T1000 (cell line): ENCODE results near the gene CARMIL1.

Source experiments
- DNase-seq: peaks from one replicate; lab custom pipeline; 2025; ENCODE audit warnings: mixed read lengths; lab: John Stamatoyannopoulos, UW

Gene CARMIL1

GRCh38 chr6:25336996-25337395 lies 57.8 kb downstream of the CARMIL1 start:
- DNase-seq, result no peak

DNA sequence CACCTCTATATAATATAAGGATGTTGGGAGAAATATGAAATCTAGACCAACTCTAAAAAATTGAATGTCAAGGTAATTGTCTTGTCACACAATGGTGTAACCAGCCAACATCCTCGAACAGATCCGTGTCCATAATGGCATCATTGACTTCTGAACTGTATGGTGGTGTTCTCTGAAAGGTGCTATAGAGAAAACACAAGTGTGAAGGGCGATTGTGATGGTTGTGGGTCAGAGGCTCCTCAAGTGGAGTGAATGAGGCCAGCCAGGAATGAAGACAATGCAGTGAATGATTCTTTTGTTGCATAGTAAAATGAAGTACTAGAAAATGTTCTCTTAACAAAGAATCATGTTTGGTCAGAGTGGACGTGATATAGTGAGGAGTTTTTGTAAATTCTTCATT lies 58.3 kb downstream of the CARMIL1 start:
- DNase-seq, result no peak

- DNase-seq, result no peak
Measured at GRCh38 chr6:25340431-25341202, 61.4 kb downstream of the CARMIL1 start.

- DNase-seq, result no peak
Measured at GRCh38 chr6:25341203-25341552, 62.0 kb downstream of the CARMIL1 start.

DNA sequence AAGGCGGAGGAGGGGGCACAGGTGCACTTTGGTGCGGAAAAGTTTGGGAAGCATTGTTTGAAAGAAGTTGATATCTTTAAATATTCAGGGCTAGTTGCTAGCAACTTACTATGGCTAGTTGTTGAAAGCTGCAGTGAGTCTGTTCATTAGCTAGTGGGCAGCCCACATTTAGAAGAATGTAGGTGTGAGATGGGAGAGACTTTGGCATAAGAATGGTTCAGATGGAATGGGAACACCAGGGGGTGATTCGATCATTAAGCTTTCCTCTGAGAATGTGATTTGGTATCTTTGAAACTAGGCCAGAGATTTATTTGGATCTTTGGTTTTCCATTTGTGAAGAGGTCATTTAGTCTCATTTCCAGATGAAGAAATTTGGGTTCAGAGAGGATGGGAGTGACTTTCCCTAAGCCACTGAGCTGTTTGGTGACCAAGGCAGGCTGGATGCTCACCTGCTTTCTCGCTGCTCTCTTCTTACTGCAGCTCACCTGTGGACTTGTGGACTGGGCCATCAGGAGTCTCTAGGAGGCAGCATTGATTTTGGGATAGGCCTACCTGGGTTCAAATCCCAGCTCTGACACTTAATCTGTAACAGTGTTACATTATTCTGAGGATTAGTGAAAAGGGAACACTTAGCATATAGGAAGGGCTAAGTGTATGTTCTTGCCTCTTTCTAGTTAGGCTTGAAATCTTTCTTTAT lies 62.9 kb downstream of the CARMIL1 start:
- DNase-seq, result no peak

DNA sequence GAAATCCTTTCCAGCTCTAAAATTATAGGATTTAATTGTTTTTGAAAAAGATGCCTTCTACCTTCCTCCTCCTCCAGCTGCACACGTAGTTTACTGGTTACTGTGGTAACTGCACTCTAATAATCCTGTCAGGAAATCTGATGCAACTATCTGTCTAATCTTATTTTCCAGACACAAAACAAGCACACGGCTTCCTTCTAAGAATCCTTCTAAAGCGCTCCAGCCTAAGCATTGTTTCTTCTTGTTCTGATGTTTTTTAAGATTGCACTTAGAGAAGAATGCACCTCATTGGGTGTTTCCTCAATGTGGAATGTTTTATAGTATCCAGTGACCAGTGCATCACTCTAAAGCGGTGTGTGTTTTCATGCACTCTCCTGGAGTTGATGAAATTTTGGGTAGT lies 63.6 kb downstream of the CARMIL1 start:
- no peak for DNase-seq

GRCh38 chr6:25343984-25344383 lies 64.8 kb downstream of the CARMIL1 start:
- DNase-seq, result no peak

GRCh38 chr6:25344827-25345226 lies 65.7 kb downstream of the CARMIL1 start:
- no peak for DNase-seq

DNA sequence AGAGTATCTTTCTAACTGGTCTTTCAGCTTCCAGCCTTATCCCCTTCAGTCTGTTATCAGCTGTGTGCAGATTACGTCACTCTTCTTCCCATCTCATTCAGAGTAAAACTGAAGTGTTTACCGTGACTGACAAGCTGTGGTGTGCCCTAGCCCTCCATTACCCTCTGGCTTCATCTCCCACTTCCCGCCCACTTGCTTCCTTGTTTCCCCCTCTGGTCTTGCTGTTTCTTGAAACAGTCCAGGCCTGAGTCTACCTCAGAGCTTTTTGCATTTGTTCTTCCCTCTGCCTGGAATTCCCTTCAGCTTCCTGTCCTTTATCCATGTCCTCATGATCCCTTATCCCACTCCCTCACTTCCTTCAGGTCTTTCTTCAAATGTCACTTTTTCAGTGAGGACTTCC lies 66.9 kb downstream of the CARMIL1 start:
- DNase-seq, result no peak

- DNase-seq, result no peak
Measured at GRCh38 chr6:25350573-25350972, 71.4 kb downstream of the CARMIL1 start.

GRCh38 chr6:25351485-25351884 lies 72.3 kb downstream of the CARMIL1 start:
- no peak for DNase-seq

DNA sequence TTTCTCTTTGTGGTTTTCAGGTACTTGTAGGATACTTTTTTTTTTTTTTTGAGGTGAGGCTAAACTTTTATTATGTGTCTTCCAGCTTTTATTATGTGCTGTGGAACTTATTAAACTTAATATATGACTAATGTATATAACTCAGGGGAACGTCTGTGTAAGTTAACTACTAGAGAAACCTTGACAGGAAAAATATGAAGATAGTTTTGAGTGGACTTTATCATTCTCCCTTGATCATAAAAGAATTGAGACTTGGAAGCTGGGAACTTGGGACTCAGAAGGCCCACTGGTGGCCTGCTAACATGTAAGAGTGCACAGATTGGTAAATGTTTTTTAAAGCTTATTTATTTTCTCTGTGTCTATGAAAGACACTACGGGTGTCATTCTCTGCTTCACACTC lies 73.1 kb downstream of the CARMIL1 start:
- DNase-seq, result no peak

DNA sequence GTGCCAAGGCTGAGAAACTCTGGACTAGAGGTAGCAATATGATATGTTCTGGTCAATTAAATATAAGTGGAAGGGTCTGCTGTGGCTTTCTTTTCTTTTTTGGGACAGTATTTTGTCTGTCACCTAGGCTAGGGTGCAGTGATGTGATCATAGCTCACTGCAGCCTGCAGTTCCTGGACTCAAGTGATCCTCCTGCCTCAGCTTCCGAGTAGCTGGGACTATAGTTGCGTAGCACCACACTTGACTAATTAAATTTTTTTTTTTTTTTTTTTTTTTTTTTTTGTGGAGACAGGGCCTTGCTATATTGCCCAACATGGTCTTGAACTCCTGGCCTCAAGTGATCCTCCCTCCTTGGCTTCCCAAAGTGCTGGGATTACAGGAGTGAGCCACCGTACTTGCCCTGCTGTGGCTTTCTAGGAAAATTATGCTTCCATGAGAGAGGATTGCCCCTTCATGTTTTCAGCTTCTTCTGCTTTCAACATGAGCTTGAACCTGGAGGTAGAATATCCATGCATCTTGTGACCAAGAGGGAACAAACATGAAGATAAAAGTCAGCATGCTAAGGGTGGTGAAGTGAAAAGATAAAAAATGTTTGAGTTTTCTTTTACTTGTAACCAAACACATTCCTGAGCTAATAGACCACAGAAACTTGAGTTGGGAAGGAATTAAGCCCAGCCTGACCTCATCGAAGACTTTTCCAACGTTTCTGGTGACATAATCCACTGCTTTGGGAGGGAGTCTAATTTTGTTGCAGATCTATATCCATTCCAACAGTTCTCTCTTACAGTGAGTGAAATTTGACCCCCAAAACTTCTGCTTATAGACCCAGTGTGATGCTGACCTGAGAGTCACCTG lies 75.1 kb downstream of the CARMIL1 start:
- no peak for DNase-seq

DNA sequence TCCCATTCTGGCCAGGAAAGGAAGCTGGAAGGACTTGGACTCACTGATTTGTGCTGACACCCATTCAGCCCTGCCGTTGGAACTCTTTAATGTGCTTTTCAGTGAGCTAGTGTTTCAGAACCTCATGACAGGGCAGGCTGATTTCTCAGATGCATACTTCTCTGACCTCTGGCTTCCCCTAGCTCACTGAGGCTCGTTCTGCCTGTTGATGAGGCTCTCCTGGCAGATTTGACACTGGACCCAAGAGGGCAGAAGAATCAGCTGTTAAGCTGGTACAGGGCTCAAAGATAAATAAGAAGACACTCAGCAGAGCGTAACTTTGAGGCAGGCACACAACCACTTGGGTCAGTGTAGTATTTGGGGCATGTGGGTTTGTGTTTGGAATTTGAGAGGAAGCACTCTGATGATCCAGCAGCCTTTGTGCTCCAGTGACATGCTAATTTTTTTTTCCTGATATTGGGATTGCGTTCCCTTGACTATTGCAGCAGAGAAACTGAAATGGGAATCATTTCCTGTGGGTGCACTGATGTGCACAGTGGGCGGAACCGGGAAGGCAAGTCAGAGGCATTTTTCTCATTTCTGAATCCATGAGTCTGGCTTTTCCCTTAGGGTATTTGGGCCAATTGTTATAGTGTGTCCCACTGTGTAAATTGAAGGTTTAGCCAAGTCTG lies 80.2 kb downstream of the CARMIL1 start:
- DNase-seq, result peak; percentile 18

- no peak for DNase-seq
Measured at GRCh38 chr6:25359891-25360290, 80.7 kb downstream of the CARMIL1 start.

DNA sequence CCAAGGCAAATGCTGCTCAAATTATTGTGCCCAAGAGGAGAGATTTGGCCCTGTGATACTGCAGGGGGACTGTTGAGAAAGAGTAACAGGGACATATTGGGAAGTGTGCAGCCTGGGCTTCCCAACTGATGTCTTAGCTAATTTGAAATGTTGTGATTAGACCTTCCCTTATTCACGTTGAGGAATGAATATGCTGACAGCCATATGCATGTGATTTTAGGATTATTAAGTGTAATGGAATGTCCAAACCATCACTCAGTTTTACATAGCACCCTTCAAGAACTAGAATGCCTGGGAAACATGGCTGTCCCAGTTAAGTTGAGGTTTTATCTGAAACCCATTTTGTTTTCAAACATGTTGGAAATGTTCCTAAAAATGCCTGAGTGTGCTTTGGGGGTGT lies 81.4 kb downstream of the CARMIL1 start:
- DNase-seq, result no peak

DNA sequence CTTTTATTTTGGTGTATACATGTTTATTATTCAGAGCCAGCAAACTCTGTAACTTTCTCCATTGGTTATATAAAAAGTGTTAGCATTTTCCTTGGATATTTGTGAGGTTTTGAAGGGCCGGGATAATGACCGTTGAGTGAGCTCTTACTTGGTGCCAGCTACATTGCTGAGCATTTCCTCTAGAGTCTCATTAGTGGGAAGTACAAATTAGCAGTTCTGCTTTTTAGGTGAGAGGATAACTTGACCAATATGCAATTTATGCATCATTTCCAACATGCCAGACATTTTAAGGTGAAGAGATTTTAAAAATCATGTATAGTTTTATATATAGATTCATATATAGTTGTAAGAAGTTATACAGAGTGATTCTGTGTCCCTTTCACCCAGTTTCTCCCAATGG lies 84.3 kb downstream of the CARMIL1 start:
- DNase-seq, result no peak

- DNase-seq, result no peak
Measured at GRCh38 chr6:25365154-25365553, 86.0 kb downstream of the CARMIL1 start.

DNA sequence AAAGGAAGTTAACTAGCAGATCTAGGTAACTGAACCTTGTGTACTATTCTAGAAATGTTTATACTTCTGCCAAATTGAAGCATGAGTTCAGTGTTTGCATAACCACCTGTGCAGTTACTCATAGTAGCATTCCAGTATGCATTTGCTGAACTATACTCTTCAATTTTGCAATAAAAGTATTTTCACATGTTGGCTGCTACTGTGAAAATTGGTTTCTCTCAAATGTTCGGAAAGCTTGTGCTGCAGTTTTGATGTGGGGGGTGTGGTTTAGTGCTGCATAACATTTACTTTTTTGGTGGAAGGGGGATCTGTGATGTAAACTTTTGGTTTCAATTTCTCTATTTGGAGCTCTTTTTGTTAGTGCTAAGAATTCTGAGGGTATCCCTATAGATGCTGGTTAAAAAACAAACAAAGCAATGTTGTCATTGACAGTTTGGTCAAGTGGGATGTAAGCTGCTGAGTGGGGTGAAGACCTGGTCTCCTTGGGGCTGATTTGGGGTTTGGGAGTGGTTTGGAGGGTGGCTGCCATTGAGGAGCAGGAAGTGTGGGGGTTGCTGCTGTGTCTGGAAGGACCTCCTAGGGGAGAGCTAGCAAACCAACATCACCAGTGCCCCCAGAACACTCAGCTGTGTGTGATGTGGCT lies 87.8 kb downstream of the CARMIL1 start:
- no peak for DNase-seq

- no peak for DNase-seq
Measured at GRCh38 chr6:25369036-25369432, 89.9 kb downstream of the CARMIL1 start.

DNA sequence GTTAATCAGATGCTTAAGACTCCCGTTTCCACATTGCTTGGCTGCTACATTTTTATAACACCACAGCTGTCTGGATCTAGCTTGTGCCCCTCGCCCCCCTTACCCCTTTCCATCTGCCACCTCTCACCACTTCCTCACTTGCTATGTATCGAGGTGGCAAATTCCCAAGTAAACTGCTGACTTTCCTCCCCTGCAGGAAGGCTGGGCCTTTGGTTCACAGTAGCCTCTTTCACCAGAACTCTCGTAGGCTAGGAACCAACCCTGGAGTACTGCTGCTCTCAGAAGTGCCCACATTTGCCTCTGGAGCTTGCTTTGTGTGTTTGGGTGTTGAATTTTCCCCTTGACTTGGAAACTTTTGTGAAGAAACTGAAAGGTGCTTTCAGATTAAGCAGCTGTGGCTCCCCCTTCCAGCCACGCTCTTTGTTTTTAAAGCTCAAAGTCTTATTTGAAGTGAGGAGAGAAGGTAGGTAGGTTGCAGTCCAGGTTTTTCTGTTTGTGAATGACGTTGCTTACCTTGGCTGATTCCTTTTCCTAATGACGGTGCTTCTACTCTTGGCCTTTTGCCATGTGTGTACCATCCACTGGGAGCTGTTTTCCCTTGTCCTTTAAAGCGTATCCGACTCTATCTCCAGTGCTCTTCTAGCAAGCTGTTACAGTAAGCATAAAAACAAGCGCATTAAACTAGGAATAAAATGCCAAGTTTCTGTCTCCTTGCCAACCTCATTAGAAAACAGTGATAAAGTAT lies 90.4 kb downstream of the CARMIL1 start:
- DNase-seq, result no peak
